C4-2B (cell line): ENCODE data around the gene PRKCE.

Experiments
- CTCF ChIP-seq: fragments of 450-650 bp; conservative IDR thresholded peaks from 2 replicates; pipeline ENCODE4 v1.5.1; 2017; ENCODE audit warnings: mild to moderate bottlenecking
- ZFX ChIP-seq: fragments of 450-650 bp; IDR thresholded peaks from 2 replicates; pipeline ENCODE4 v1.6.1; 2017

DNA sequence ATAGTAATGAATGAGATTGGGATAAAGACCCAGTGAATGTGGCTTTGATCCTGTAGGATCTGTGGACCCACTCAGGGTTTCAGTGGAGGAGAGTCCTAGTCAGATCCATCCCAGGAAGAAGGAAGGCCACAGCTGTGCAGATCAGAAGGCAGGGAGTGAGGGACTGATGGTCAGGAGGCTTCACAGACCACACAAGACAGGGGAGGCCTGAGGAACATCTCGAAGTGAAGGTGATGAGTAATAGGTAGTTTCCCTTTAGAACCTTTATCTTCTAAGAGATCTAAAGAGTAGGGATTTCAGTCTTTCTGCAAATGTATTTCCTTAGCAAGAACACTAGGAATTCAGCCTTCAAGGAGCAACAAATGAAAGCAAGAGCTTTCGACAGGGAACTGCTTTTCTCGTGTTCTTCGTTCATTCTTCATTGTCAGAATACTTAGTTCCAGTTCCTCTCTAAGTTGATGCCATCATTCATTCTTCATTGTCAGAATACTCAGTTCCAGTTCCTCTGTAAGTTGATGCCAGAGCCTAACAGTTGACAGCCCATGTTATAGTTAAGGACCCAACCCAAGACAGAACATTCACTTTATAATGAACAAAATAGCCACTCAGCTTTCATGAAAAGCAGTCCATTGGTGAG lies 495.5 kb downstream of the PRKCE start:
- TF ChIP-seq CTCF (no peak), ZFX (no peak)
